Coronary artery (tissue), 2 donors: Measurements from ENCODE around the gene ZNF611.
A peak's percentile ranks its signal among the peaks of the same experiment; 100 is the strongest.
"Not testable (repeated sequence)": the region's sequence is repeated elsewhere in the genome, so short reads cannot be mapped to it uniquely, and the experiment has no call there.

Source experiments
- DNase-seq: peaks from one replicate; pipeline ENCODE4 v3.0.0-alpha.2; 2017; ENCODE audit warnings: low spot score
- H3K27ac ChIP-seq, 2 donors: fragments of 200-600 bp; sonication (generic); one replicate each; pipeline ENCODE4 v1.5.1; 2016 to 2019
- H3K4me3 ChIP-seq: fragments of 200-600 bp; sonication (generic); 2 replicates; pipeline ENCODE4 v1.5.1; 2016; ENCODE audit warnings: mild to moderate bottlenecking, moderate library complexity
- CTCF ChIP-seq: fragments of 200-600 bp; sonication (generic); IDR thresholded peaks from one replicate; pipeline ENCODE4 v1.5.1; 2019; ENCODE audit warnings: antibody characterized with exemption

ZNF611 gene

GRCh38 chr19:52703917-52704316 is 30.9 kb downstream of the ZNF611 start:
- no peak for DNase-seq
- Histone ChIP-seq H3K27ac (no peak overlapping the region), H3K4me3 (no peak overlapping the region)
- TF ChIP-seq CTCF = no peak

GRCh38 chr19:52700673-52701072 is 34.2 kb downstream of the ZNF611 start:
- DNase-seq = no peak
- no peak for TF ChIP-seq CTCF
- no peak overlapping the region for H3K4me3 ChIP-seq
- H3K27ac ChIP-seq = no peak overlapping the region

GRCh38 chr19:52699555-52699954 is 35.3 kb downstream of the ZNF611 start:
- H3K4me3 ChIP-seq, H3K27ac ChIP-seq, DNase-seq: not testable (repeated sequence)

GRCh38 chr19:52695996-52696395 is 38.8 kb downstream of the ZNF611 start:
- Histone ChIP-seq H3K27ac (no peak overlapping the region), H3K4me3 (no peak overlapping the region)
- no peak for DNase-seq
- no peak for TF ChIP-seq CTCF

GRCh38 chr19:52694921-52695320 is 39.9 kb downstream of the ZNF611 start:
- no peak for DNase-seq
- TF ChIP-seq CTCF = no peak
- Histone ChIP-seq H3K4me3 (no peak overlapping the region), H3K27ac (no peak overlapping the region)

- H3K27ac ChIP-seq, DNase-seq, H3K4me3 ChIP-seq: not testable (repeated sequence)
Measured at GRCh38 chr19:52694281-52694680, 40.6 kb downstream of the ZNF611 start.

- no peak overlapping the region for H3K4me3 ChIP-seq
- TF ChIP-seq CTCF = no peak
- no peak overlapping the region for H3K27ac ChIP-seq
- no peak for DNase-seq
Measured at GRCh38 chr19:52692431-52693008, 42.3 kb downstream of the ZNF611 start.

GRCh38 chr19:52691737-52692136 is 43.1 kb downstream of the ZNF611 start:
- no peak overlapping the region for H3K4me3 ChIP-seq
- no peak for DNase-seq
- H3K27ac ChIP-seq = peak overlapping the region; percentile 84 to 97
- TF ChIP-seq CTCF = no peak
